ENCODE results near the gene PMPCA. TPM values are rescaled to one million over a fixed set of nuclear protein-coding genes. Genes with fewer than 3 reads are reported as not detected.

PMPCA gene
- total RNA-seq, 2 donors from 2014 or later: 82.7 to 85.4 TPM

- 96 to 98% methylated on average over 11 of the region's 11 CpGs for WGBS, 2 experiments (ENCODE audit: insufficient coverage in 1 of 2, insufficient read length in 1 of 2)
- Histone ChIP-seq H3K4me3 (ENCODE audit: low read length) (no peak overlapping the region), H3K27me3 (ENCODE audit: control insufficient read depth, insufficient read depth, low read length, poor library complexity, severe bottlenecking) (no peaks in the 10 kb centered on the region), H3K9me3 (ENCODE audit: control insufficient read depth, low read length) (no peaks in the 10 kb centered on the region), H3K27ac (ENCODE audit: low read depth, low read length) (no peak overlapping the region), H3K36me3 (ENCODE audit: control insufficient read depth, insufficient read depth, low read length) (peaks cover 66% of the 10 kb centered on the region), H3K9ac (ENCODE audit: extremely low read depth, low read length, poor library complexity, severe bottlenecking) (no peak overlapping the region), H3K4me1 (ENCODE audit: control insufficient read depth, insufficient read depth, low read length) (no peaks in the 10 kb centered on the region)
- no peak for TF ChIP-seq CTCF (conservative IDR thresholded peaks at IDR 0.05)
- no peak overlapping the region for H3K4me3 Mint-ChIP-seq
- H3K4me1 Mint-ChIP-seq: no peaks in the 10 kb centered on the region
- no peaks in the 10 kb centered on the region for H3K27me3 Mint-ChIP-seq (ENCODE audit: insufficient read depth)
- no peaks in the 10 kb centered on the region for H3K9me3 Mint-ChIP-seq
- H3K27ac Mint-ChIP-seq: no peak overlapping the region
- no peak for DNase-seq
- H3K36me3 Mint-ChIP-seq (ENCODE audit: low read depth): peaks cover 62% of the 10 kb centered on the region
Measured at GRCh38 chr9:136385015-136385414, 25.4 kb upstream of the PMPCA start.

- Mint-ChIP-seq H3K4me1 (no peaks in the 10 kb centered on the region), H3K27ac (no peak overlapping the region), H3K4me3 (no peak overlapping the region), H3K27me3 (ENCODE audit: insufficient read depth) (no peaks in the 10 kb centered on the region), H3K36me3 (ENCODE audit: low read depth) (peaks cover 64% of the 10 kb centered on the region), H3K9me3 (no peaks in the 10 kb centered on the region)
- Histone ChIP-seq H3K9me3 (ENCODE audit: control insufficient read depth, low read length) (no peaks in the 10 kb centered on the region), H3K4me3 (ENCODE audit: low read length) (no peak overlapping the region), H3K9ac (ENCODE audit: extremely low read depth, low read length, poor library complexity, severe bottlenecking) (no peak overlapping the region), H3K36me3 (ENCODE audit: control insufficient read depth, insufficient read depth, low read length) (peaks cover 72% of the 10 kb centered on the region), H3K27ac (ENCODE audit: low read depth, low read length) (no peak overlapping the region), H3K27me3 (ENCODE audit: control insufficient read depth, insufficient read depth, low read length, poor library complexity, severe bottlenecking) (no peaks in the 10 kb centered on the region), H3K4me1 (ENCODE audit: control insufficient read depth, insufficient read depth, low read length) (no peaks in the 10 kb centered on the region)
- no peak for TF ChIP-seq CTCF (conservative IDR thresholded peaks at IDR 0.05)
- 90 to 98% methylated on average over 6 to 11 of the region's 13 CpGs for WGBS, 2 experiments (ENCODE audit: insufficient coverage in 1 of 2, insufficient read length in 1 of 2)
- DNase-seq: no peak
Measured at GRCh38 chr9:136386018-136386417, 24.4 kb upstream of the PMPCA start.

GRCh38 chr9:136387217-136387616, 23.2 kb upstream of the PMPCA start:
- 95 to 97% methylated on average over 17 to 19 of the region's 19 CpGs for WGBS, 2 experiments (ENCODE audit: insufficient coverage in 1 of 2, insufficient read length in 1 of 2)
- H3K36me3 Mint-ChIP-seq (ENCODE audit: low read depth): peaks cover 67% of the 10 kb centered on the region
- no peak for DNase-seq
- H3K9me3 ChIP-seq (ENCODE audit: control insufficient read depth, low read length): no peaks in the 10 kb centered on the region
- H3K36me3 ChIP-seq (ENCODE audit: control insufficient read depth, insufficient read depth, low read length): peaks cover 84% of the 10 kb centered on the region
- no peaks in the 10 kb centered on the region for H3K4me1 ChIP-seq (ENCODE audit: control insufficient read depth, insufficient read depth, low read length)
- no peak overlapping the region for H3K27ac ChIP-seq (ENCODE audit: low read depth, low read length)
- H3K4me3 Mint-ChIP-seq: no peak overlapping the region
- no peaks in the 10 kb centered on the region for H3K4me1 Mint-ChIP-seq
- no peak overlapping the region for H3K4me3 ChIP-seq (ENCODE audit: low read length)
- H3K9ac ChIP-seq (ENCODE audit: extremely low read depth, low read length, poor library complexity, severe bottlenecking): no peak overlapping the region
- TF ChIP-seq CTCF (conservative IDR thresholded peaks at IDR 0.05): no peak
- H3K27me3 ChIP-seq (ENCODE audit: control insufficient read depth, insufficient read depth, low read length, poor library complexity, severe bottlenecking): no peaks in the 10 kb centered on the region
- no peaks in the 10 kb centered on the region for H3K27me3 Mint-ChIP-seq (ENCODE audit: insufficient read depth)
- no peaks in the 10 kb centered on the region for H3K9me3 Mint-ChIP-seq
- no peak overlapping the region for H3K27ac Mint-ChIP-seq
